AG04449 (cell line): Measurements from ENCODE around the gene SLAIN2.

Experiments used
- CTCF ChIA-PET: fragments of 350-600 bp; formaldehyde crosslinking; extraction: SDS; loops from one replicate; lab custom pipeline; 2021; ENCODE audit warnings: antibody characterized with exemption; lab: Yijun Ruan, JAX
- POLR2A ChIA-PET: fragments of 400-600, 350-600 bp; formaldehyde crosslinking; extraction: SDS; loops from one replicate; lab custom pipeline; 2020; ENCODE audit warnings: antibody characterized with exemption, inconsistent platforms; lab: Yijun Ruan, JAX
- DNase-seq: peaks from one replicate; pipeline ENCODE4 v3.0.0-alpha.2; 2010; ENCODE audit warnings: low read depth, low spot score
- H3K4me3 ChIP-seq: 2 replicates; pipeline ENCODE4 v1.5.1; 2011; ENCODE audit warnings: low read depth, mild to moderate bottlenecking, control low read depth, low read length
- TF ChIP-seq, protein P1 (sequence below): IDR thresholded peaks from one replicate; pipeline ENCODE4 v1.5.1; 2011; ENCODE audit warnings: mild to moderate bottlenecking, moderate library complexity, low read length, control low read depth, inconsistent platforms; ENCODE audit not compliant: insufficient read depth; ENCODE audit errors: missing control alignments

SLAIN2 gene

DNA sequence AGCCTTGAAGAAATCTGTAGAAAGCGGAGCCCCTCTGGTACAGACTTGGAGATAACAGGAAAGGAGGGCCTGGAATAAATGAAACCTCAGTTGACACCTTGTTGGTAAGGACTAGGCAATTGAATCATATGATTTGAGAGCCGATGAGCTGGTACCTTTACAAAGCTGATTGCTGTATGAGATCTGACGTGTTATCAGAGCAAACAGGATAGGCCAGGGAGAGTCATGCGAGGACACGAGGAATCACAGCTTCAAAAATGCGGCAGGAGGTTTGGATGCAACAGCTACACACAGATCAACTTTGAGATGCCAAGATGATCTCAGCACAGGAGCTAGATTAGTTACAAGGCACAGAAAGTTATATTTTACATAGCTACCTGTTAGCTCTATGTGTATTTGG lies 134.4 kb downstream of the SLAIN2 start:
- H3K4me3 ChIP-seq: no peak overlapping the region
- TF ChIP-seq, protein P1, sequence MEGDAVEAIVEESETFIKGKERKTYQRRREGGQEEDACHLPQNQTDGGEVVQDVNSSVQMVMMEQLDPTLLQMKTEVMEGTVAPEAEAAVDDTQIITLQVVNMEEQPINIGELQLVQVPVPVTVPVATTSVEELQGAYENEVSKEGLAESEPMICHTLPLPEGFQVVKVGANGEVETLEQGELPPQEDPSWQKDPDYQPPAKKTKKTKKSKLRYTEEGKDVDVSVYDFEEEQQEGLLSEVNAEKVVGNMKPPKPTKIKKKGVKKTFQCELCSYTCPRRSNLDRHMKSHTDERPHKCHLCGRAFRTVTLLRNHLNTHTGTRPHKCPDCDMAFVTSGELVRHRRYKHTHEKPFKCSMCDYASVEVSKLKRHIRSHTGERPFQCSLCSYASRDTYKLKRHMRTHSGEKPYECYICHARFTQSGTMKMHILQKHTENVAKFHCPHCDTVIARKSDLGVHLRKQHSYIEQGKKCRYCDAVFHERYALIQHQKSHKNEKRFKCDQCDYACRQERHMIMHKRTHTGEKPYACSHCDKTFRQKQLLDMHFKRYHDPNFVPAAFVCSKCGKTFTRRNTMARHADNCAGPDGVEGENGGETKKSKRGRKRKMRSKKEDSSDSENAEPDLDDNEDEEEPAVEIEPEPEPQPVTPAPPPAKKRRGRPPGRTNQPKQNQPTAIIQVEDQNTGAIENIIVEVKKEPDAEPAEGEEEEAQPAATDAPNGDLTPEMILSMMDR: no peak
- ChIA-PET CTCF (interaction anchor here (1.0 to 1.5 kb wide), 2 partner anchors 9 to 160 kb away, joined by 3 read pairs; no protein-coding TSS in a partner anchor), POLR2A (no interaction called here)
- no peak for DNase-seq
